ENCODE measurements around the gene CACNG1. TPM values are rescaled to one million over a fixed set of nuclear protein-coding genes. Genes with fewer than 3 reads are reported as not detected.

CACNG1 gene
- total and polyA plus RNA-seq, 8 donors, result not detected

GRCh38 chr17:67051837-67052236 is 7.5 kb downstream of the CACNG1 start:
- peaks cover 0 to 29% (median 27%) of the 10 kb centered on the region in 4 donors for H3K9me3 ChIP-seq
- 88 to 95% (median 91%) methylated on average over 5 of the region's 5 CpGs for WGBS, 5 donors
- DNase-seq, result no peak
- intact Hi-C loops (cut with DNase I; ENCODE audit: low total_unique reads), result no loop called here
- no peaks in the 10 kb centered on the region for H3K4me1 ChIP-seq
- TF ChIP-seq POLR2A (IDR thresholded peaks at IDR 0.05) (no peak), CTCF (IDR thresholded peaks at IDR 0.05) (no peak), EP300 (IDR thresholded peaks at IDR 0.05) (no peak), POLR2AphosphoS5 (IDR thresholded peaks at IDR 0.05) (no peak)
- H3K36me3 ChIP-seq, result no peaks in the 10 kb centered on the region
- no peak overlapping the region for H3K4me3 ChIP-seq
- no peaks in the 10 kb centered on the region for H3K27me3 ChIP-seq
- no peak overlapping the region for H3K27ac ChIP-seq

GRCh38 chr17:67052720-67053437 is 8.5 kb downstream of the CACNG1 start:
- intact Hi-C loops (cut with DNase I; ENCODE audit: low total_unique reads), result no loop called here
- DNase-seq, result peak in 1 of 2 donors; percentile 20
- H3K36me3 ChIP-seq, result no peaks in the 10 kb centered on the region
- TF ChIP-seq POLR2A (IDR thresholded peaks at IDR 0.05) (no peak), POLR2AphosphoS5 (IDR thresholded peaks at IDR 0.05) (no peak), EP300 (IDR thresholded peaks at IDR 0.05) (no peak), CTCF (IDR thresholded peaks at IDR 0.05) (no peak)
- no peak overlapping the region for H3K4me3 ChIP-seq
- peaks cover 0 to 23% (median 22%) of the 10 kb centered on the region in 4 donors for H3K9me3 ChIP-seq
- no peaks in the 10 kb centered on the region for H3K27me3 ChIP-seq
- no peaks in the 10 kb centered on the region for H3K4me1 ChIP-seq
- 88 to 93% (median 91%) methylated on average over 9 of the region's 9 CpGs for WGBS, 5 donors
- H3K27ac ChIP-seq, result no peak overlapping the region

- WGBS, 5 donors, result 89 to 95% (median 90%) methylated on average over 6 to 9 of the region's 9 CpGs
- intact Hi-C loops (cut with DNase I; ENCODE audit: low total_unique reads), result no loop called here
Observed at GRCh38 chr17:67053438-67054000, 9.2 kb downstream of the CACNG1 start.

More at GRCh38 chr17:67053438-67054000, 9.2 kb downstream of the CACNG1 start:
- no peak overlapping the region for H3K4me3 ChIP-seq
- H3K27ac ChIP-seq, result no peak overlapping the region
- no peaks in the 10 kb centered on the region for H3K36me3 ChIP-seq
- no peaks in the 10 kb centered on the region for H3K27me3 ChIP-seq
- H3K9me3 ChIP-seq, result peaks cover 0 to 17% (median 16%) of the 10 kb centered on the region in 4 donors
- DNase-seq, result no peak
- TF ChIP-seq POLR2AphosphoS5 (IDR thresholded peaks at IDR 0.05), result no peak
- no peak for TF ChIP-seq POLR2A (IDR thresholded peaks at IDR 0.05)
- no peak for TF ChIP-seq CTCF (IDR thresholded peaks at IDR 0.05)
- TF ChIP-seq EP300 (IDR thresholded peaks at IDR 0.05), result no peak
- no peaks in the 10 kb centered on the region for H3K4me1 ChIP-seq
